ENCODE results near the gene VDR. TPM values are rescaled to one million over a fixed set of nuclear protein-coding genes. Genes with fewer than 3 reads are reported as not detected.

Gene VDR
- total RNA-seq, 1 donor from 2014 or later: 0.54 TPM

- no peak overlapping the region for H3K4me3 Mint-ChIP-seq
- H3K36me3 Mint-ChIP-seq: peaks cover 21% of the 10 kb centered on the region
- no peak overlapping the region for H3K27ac Mint-ChIP-seq
Observed at GRCh38 chr12:47794679-47795078, 110.1 kb downstream of the VDR start.

GRCh38 chr12:47793015-47793681, 111.6 kb downstream of the VDR start:
- DNase-seq (ENCODE audit: low spot score in 2 of 2, unreplicated experiment in 2 of 2): no peak
- Mint-ChIP-seq H3K4me1 (no peaks in the 10 kb centered on the region), H3K9me3 (no peaks in the 10 kb centered on the region), H3K4me3 (no peak overlapping the region), H3K36me3 (peaks cover 26% of the 10 kb centered on the region), H3K27me3 (ENCODE audit: low read depth) (no peaks in the 10 kb centered on the region), H3K27ac (no peak overlapping the region)
- TF ChIP-seq, protein P1, sequence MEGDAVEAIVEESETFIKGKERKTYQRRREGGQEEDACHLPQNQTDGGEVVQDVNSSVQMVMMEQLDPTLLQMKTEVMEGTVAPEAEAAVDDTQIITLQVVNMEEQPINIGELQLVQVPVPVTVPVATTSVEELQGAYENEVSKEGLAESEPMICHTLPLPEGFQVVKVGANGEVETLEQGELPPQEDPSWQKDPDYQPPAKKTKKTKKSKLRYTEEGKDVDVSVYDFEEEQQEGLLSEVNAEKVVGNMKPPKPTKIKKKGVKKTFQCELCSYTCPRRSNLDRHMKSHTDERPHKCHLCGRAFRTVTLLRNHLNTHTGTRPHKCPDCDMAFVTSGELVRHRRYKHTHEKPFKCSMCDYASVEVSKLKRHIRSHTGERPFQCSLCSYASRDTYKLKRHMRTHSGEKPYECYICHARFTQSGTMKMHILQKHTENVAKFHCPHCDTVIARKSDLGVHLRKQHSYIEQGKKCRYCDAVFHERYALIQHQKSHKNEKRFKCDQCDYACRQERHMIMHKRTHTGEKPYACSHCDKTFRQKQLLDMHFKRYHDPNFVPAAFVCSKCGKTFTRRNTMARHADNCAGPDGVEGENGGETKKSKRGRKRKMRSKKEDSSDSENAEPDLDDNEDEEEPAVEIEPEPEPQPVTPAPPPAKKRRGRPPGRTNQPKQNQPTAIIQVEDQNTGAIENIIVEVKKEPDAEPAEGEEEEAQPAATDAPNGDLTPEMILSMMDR (IDR thresholded peaks at IDR 0.05; ENCODE audit: unreplicated experiment): no peak

More at GRCh38 chr12:47794679-47795078, 110.1 kb downstream of the VDR start:
- no peak for DNase-seq (ENCODE audit: low spot score in 2 of 2, unreplicated experiment in 2 of 2)
- Mint-ChIP-seq H3K4me1 (no peaks in the 10 kb centered on the region), H3K27me3 (ENCODE audit: low read depth) (no peaks in the 10 kb centered on the region), H3K9me3 (no peaks in the 10 kb centered on the region)
- TF ChIP-seq, protein P1 (IDR thresholded peaks at IDR 0.05; ENCODE audit: unreplicated experiment): no peak

GRCh38 chr12:47791874-47792273, 112.9 kb downstream of the VDR start:
- H3K4me3 Mint-ChIP-seq: no peak overlapping the region
- H3K9me3 Mint-ChIP-seq: no peaks in the 10 kb centered on the region
- peak overlapping the region; percentile 43 for H3K27ac Mint-ChIP-seq
- H3K36me3 Mint-ChIP-seq: peaks cover 27% of the 10 kb centered on the region
- TF ChIP-seq, protein P1 (IDR thresholded peaks at IDR 0.05; ENCODE audit: unreplicated experiment): no peak
- no peak for DNase-seq (ENCODE audit: low spot score in 2 of 2, unreplicated experiment in 2 of 2)
- no peaks in the 10 kb centered on the region for H3K27me3 Mint-ChIP-seq (ENCODE audit: low read depth)
- H3K4me1 Mint-ChIP-seq: no peaks in the 10 kb centered on the region

Other genes with a start within 250 kb of the VDR start
- 36.8 to 40.4 TPM (median 39.6 TPM) in 3 replicates for gene RPAP3, start 199.0 kb downstream of the VDR start, total RNA-seq
- 0.11 to 0.51 TPM (median 0.29 TPM) in 3 replicates for gene ENDOU, start 179.5 kb downstream of the VDR start, total RNA-seq
- gene RAPGEF3, start 146.1 kb downstream of the VDR start, total RNA-seq: 18.0 to 20.9 TPM (median 19.4 TPM) in 3 replicates
- gene SLC48A1, start 131.8 kb downstream of the VDR start, total RNA-seq: 25.3 to 27.7 TPM (median 27.0 TPM) in 3 replicates
- 113 to 132 TPM (median 123 TPM) in 3 replicates for gene HDAC7, start 85.1 kb downstream of the VDR start, total RNA-seq
- gene TMEM106C, start 58.6 kb upstream of the VDR start, total RNA-seq: 73.7 to 83.1 TPM (median 80.1 TPM) in 3 replicates
- gene COL2A1, start 99.5 kb upstream of the VDR start, total RNA-seq: 70.9 to 86.4 TPM (median 80.6 TPM) in 3 replicates
- 27.1 to 31.1 TPM (median 27.6 TPM) in 3 replicates for gene SENP1, start 201.1 kb upstream of the VDR start, total RNA-seq
- gene PFKM, start 214.4 kb upstream of the VDR start, total RNA-seq: 118 to 120 TPM (median 119 TPM) in 3 replicates